ENCODE results near the gene RNU4-1. TPM values are rescaled to one million over a fixed set of nuclear protein-coding genes. Genes with fewer than 3 reads are reported as not detected.
"Not testable (repeated sequence)": the region's sequence is repeated elsewhere in the genome, so short reads cannot be mapped to it uniquely, and the experiment has no call there.

Gene RNU4-1
- total RNA-seq, 4 donors from 2014 or later: not detected

DNA sequence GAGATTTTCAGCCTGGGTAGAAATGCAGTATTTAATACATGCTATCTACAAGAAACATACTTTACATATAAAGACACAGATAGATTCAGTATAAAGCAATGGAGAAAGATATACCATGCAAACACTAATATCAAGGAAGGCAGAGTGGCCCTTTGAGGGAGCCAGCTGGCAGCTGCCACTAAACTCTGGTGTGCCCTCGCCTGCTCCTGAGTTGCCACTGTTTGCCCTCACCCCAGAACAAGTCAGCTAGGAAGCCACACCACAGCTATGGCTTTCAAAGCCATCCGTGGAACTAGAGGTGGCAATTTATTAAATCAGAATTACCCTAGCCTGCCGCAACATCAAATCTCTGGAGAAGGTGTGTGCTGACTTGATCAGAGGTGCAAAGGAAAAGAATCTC, 45.9 kb downstream of the RNU4-1 start:
- DNase-seq (ENCODE audit: low spot score in 2 of 2): no peak
- TF ChIP-seq, protein P1, sequence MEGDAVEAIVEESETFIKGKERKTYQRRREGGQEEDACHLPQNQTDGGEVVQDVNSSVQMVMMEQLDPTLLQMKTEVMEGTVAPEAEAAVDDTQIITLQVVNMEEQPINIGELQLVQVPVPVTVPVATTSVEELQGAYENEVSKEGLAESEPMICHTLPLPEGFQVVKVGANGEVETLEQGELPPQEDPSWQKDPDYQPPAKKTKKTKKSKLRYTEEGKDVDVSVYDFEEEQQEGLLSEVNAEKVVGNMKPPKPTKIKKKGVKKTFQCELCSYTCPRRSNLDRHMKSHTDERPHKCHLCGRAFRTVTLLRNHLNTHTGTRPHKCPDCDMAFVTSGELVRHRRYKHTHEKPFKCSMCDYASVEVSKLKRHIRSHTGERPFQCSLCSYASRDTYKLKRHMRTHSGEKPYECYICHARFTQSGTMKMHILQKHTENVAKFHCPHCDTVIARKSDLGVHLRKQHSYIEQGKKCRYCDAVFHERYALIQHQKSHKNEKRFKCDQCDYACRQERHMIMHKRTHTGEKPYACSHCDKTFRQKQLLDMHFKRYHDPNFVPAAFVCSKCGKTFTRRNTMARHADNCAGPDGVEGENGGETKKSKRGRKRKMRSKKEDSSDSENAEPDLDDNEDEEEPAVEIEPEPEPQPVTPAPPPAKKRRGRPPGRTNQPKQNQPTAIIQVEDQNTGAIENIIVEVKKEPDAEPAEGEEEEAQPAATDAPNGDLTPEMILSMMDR (IDR thresholded peaks at IDR 0.05): no peak
- TF ChIP-seq POLR2AphosphoS5 (IDR thresholded peaks at IDR 0.05): no peak
- no peak for TF ChIP-seq POLR2A (IDR thresholded peaks at IDR 0.05)
- TF ChIP-seq EP300 (IDR thresholded peaks at IDR 0.05): no peak
- peaks cover 83% of the 10 kb centered on the region for H3K4me1 ChIP-seq
- peak overlapping the region; percentile 74 for H3K27ac ChIP-seq
- no peak overlapping the region for H3K4me3 ChIP-seq
- H3K27me3 ChIP-seq: no peaks in the 10 kb centered on the region
- no peaks in the 10 kb centered on the region for H3K36me3 ChIP-seq
- no peaks in the 10 kb centered on the region for H3K9me3 ChIP-seq
- WGBS: 45% methylated on average over 3 of the region's 3 CpGs

DNA sequence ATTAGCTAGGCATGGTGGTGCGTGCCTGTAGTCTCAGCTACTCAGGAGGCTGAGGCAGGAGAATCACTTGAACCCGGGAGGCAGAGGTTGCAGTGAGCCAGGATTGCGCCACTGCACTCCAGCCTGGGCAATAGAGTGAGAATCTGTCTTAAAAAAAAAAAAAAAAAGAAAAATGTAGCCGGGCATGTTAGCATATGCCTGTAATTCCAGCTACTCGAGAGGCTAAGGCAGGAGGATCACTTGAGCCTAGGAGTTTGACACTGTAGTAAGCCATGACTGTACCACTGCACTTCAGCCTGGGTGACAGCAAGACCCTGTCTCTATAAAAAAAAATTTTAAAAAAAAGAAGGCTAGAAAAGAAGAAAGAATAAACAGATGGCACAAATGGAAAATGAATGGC, 46.3 kb downstream of the RNU4-1 start:
- peak overlapping the region; percentile 74 for H3K27ac ChIP-seq
- not testable (repeated sequence) for H3K36me3 ChIP-seq; H3K9me3 ChIP-seq; DNase-seq (ENCODE audit: low spot score in 2 of 2); H3K27me3 ChIP-seq; H3K4me3 ChIP-seq
- WGBS: 58% methylated on average over 5 of the region's 5 CpGs
- peaks cover 83% of the 10 kb centered on the region for H3K4me1 ChIP-seq

Other genes with a start within 250 kb of the RNU4-1 start
- gene RAB35, start 176.5 kb downstream of the RNU4-1 start, total RNA-seq: 10 to 100 TPM; 30.0 to 39.6 (median 33.1) TPM
- gene GCN1, start 98.5 kb downstream of the RNU4-1 start, total RNA-seq: 100 to 1,000 TPM in 2 of 4 donors, 10 to 100 TPM in 2; 62.0 to 310 (median 101) TPM
- gene RPLP0, start 92.1 kb downstream of the RNU4-1 start, total RNA-seq: 1,000 to 10,000 TPM; 1,993 to 4,861 (median 3,987) TPM
- gene PXN, start 27.5 kb downstream of the RNU4-1 start, total RNA-seq: 10 to 100 TPM; 37.2 to 63.7 (median 51.6) TPM
- gene RNU4-2, start 1.3 kb downstream of the RNU4-1 start, total RNA-seq: under 1 TPM; under 0.01 TPM
- gene SIRT4, start 9.1 kb upstream of the RNU4-1 start, total RNA-seq: 1 to 10 TPM; 1.8 to 4.4 (median 3.6) TPM
- not detected for gene PLA2G1B, start 34.5 kb upstream of the RNU4-1 start, total RNA-seq
- gene MSI1, start 75.9 kb upstream of the RNU4-1 start, total RNA-seq: under 1 TPM; 0.40 to 0.86 (median 0.61) TPM
- 1,000 to 10,000 TPM in 1 of 4 donors, 100 to 1,000 TPM in 3; 569 to 1,135 (median 836) TPM for gene COX6A1, start 144.9 kb upstream of the RNU4-1 start, total RNA-seq
- 10 to 100 TPM in 3 of 4 donors, 1 to 10 TPM in 1; 9.7 to 22.9 (median 17.4) TPM for gene TRIAP1, start 153.1 kb upstream of the RNU4-1 start, total RNA-seq
- 10 to 100 TPM; 17.5 to 27.8 (median 21.0) TPM for gene GATC, start 153.2 kb upstream of the RNU4-1 start, total RNA-seq
- gene SRSF9, start 176.5 kb upstream of the RNU4-1 start, total RNA-seq: 10 to 100 TPM; 51.5 to 98.5 (median 73.0) TPM
- gene DYNLL1, start 202.9 kb upstream of the RNU4-1 start, total RNA-seq: 100 to 1,000 TPM; 167 to 493 (median 469) TPM
- gene COQ5, start 235.9 kb upstream of the RNU4-1 start, total RNA-seq: 10 to 100 TPM; 14.9 to 18.7 (median 18.0) TPM
- 100 to 1,000 TPM in 3 of 4 donors, 10 to 100 TPM in 1; 98.2 to 206 (median 163) TPM for gene RNF10, start 241.1 kb upstream of the RNU4-1 start, total RNA-seq